ENCODE measurements around the gene TMEM117.

The TMEM117 gene

DNA sequence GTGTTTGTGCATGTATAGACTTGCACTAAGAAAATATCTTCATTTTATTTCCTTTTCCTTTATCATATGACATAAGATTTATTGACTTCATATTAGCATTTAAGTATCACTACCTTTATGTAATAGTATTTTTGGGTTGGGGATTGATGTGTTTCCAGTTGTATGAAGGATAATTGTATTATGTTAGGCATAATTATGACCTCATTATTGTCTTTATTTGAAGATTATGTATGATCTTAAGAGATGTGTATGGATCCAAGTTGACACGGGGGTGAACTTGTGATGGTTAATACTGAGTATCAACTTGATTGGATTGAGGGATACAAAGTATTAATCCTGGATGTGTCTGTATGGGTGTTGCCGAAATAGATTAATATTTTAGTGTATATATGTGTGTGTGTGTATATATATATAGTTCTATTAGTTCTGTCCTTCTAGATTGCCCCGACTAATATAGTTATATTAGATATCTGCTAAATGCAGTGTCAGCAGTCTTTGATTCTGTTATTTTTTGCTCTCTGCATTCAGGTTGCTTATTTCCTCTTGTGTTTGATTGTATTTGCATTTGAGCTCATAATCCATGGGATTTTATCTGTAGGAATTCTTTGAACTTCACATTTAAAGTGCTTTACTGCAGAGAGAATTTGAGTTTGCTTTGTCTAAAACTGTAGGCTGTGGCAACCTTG is 211.0 kb downstream of the TMEM117 start:
- Histone ChIP-seq H3K4me1 (ENCODE audit: insufficient read depth, poor library complexity, severe bottlenecking) (no peaks in the 10 kb centered on the region), H3K27ac (ENCODE audit: poor library complexity, severe bottlenecking) (no peak overlapping the region), H3K4me3 (ENCODE audit: severe bottlenecking) (no peak overlapping the region), H3K36me3 (ENCODE audit: low read depth) (no peaks in the 10 kb centered on the region), H3K27me3 (ENCODE audit: insufficient read depth, poor library complexity, severe bottlenecking) (no peaks in the 10 kb centered on the region), H3K9me3 (ENCODE audit: severe bottlenecking) (no peaks in the 10 kb centered on the region)
- ATAC-seq (ENCODE audit: low read depth) (no peak), DNase-seq (ENCODE audit: low spot score) (no peak)
- TF ChIP-seq, protein P1, sequence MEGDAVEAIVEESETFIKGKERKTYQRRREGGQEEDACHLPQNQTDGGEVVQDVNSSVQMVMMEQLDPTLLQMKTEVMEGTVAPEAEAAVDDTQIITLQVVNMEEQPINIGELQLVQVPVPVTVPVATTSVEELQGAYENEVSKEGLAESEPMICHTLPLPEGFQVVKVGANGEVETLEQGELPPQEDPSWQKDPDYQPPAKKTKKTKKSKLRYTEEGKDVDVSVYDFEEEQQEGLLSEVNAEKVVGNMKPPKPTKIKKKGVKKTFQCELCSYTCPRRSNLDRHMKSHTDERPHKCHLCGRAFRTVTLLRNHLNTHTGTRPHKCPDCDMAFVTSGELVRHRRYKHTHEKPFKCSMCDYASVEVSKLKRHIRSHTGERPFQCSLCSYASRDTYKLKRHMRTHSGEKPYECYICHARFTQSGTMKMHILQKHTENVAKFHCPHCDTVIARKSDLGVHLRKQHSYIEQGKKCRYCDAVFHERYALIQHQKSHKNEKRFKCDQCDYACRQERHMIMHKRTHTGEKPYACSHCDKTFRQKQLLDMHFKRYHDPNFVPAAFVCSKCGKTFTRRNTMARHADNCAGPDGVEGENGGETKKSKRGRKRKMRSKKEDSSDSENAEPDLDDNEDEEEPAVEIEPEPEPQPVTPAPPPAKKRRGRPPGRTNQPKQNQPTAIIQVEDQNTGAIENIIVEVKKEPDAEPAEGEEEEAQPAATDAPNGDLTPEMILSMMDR (IDR thresholded peaks at IDR 0.05; ENCODE audit: poor library complexity, severe bottlenecking), result no peak

DNA sequence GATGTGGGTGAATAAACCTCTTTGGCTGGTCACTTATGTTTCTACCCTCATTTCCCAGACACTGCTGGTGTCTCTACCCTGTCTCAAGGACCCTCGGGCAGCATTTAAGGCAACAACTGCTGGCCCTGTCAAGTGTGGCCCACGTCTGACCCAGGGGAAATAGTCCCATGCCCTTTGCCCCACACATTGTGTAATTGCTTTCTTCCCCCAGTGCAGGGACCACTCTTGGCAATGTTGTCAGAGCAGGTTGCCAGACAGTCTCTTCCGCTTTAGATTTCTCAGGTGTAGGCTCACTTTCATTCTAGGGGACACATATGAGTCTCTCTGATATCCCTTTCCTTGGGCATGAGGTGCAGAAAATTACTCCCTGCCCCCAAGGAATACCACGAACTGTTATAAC is 216.7 kb downstream of the TMEM117 start:
- no peaks in the 10 kb centered on the region for H3K27me3 ChIP-seq (ENCODE audit: insufficient read depth, poor library complexity, severe bottlenecking)
- peaks cover 11% of the 10 kb centered on the region for H3K4me1 ChIP-seq (ENCODE audit: insufficient read depth, poor library complexity, severe bottlenecking)
- H3K9me3 ChIP-seq (ENCODE audit: severe bottlenecking), result no peaks in the 10 kb centered on the region
- no peak overlapping the region for H3K27ac ChIP-seq (ENCODE audit: poor library complexity, severe bottlenecking)
- H3K4me3 ChIP-seq (ENCODE audit: severe bottlenecking), result no peak overlapping the region
- ATAC-seq (ENCODE audit: low read depth) (no peak), DNase-seq (ENCODE audit: low spot score) (no peak)
- TF ChIP-seq, protein P1 (IDR thresholded peaks at IDR 0.05; ENCODE audit: poor library complexity, severe bottlenecking), result no peak
- no peaks in the 10 kb centered on the region for H3K36me3 ChIP-seq (ENCODE audit: low read depth)

DNA sequence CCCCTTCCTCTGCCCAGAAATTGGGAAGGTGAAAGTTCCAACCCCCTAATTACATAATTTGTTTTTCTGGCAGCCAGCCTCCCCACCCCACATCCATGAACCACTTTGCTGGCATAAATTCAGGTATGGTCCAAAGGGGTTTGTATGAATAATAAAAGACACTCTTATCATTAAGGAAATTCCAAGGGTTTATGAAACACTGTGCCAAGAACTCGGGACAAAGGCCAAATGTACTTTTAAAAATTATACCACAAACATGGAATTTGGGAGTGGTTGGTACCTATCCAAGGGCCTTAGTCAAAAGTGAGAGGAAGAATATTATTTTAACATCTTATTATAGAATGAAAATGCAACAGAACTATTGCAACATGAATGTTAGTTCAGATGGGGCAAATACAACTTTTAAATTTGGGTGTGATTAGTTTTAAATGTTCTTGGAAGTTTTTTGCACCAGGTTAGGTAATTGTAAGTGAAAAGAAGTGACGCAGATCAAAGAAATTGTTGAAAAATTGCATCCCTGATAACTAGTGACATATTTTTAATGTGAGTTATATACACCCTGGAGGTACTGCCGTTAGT is 217.8 kb downstream of the TMEM117 start:
- Histone ChIP-seq H3K9me3 (ENCODE audit: severe bottlenecking) (no peaks in the 10 kb centered on the region), H3K4me1 (ENCODE audit: insufficient read depth, poor library complexity, severe bottlenecking) (peaks cover 11% of the 10 kb centered on the region), H3K36me3 (ENCODE audit: low read depth) (no peaks in the 10 kb centered on the region), H3K4me3 (ENCODE audit: severe bottlenecking) (no peak overlapping the region), H3K27ac (ENCODE audit: poor library complexity, severe bottlenecking) (no peak overlapping the region), H3K27me3 (ENCODE audit: insufficient read depth, poor library complexity, severe bottlenecking) (no peaks in the 10 kb centered on the region)
- TF ChIP-seq, protein P1 (IDR thresholded peaks at IDR 0.05; ENCODE audit: poor library complexity, severe bottlenecking), result no peak
- ATAC-seq (ENCODE audit: low read depth) (peak; percentile 45; the same call in 1 of the 3 replicates), DNase-seq (ENCODE audit: low spot score) (no peak)

DNA sequence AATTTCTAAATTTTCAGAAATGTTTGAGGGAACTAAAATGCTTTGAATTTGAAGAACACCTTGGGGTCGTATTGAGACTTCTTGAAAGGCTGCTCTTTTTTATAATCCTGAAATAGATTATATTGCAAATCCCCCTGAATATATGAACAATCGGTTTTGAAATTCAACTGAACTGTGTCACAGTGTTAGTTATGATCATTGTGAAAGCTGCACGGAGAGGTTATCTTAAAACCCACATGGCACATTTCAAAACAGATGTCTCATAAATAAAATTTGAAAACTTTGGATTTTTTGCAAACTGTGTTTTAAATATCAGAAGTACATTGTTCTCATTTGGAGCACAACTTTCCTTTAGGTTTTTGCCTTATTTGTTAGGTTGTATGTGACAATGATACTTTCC is 218.4 kb downstream of the TMEM117 start:
- Histone ChIP-seq H3K9me3 (ENCODE audit: severe bottlenecking) (no peaks in the 10 kb centered on the region), H3K27me3 (ENCODE audit: insufficient read depth, poor library complexity, severe bottlenecking) (no peaks in the 10 kb centered on the region), H3K4me1 (ENCODE audit: insufficient read depth, poor library complexity, severe bottlenecking) (peaks cover 11% of the 10 kb centered on the region), H3K27ac (ENCODE audit: poor library complexity, severe bottlenecking) (no peak overlapping the region), H3K36me3 (ENCODE audit: low read depth) (no peaks in the 10 kb centered on the region), H3K4me3 (ENCODE audit: severe bottlenecking) (no peak overlapping the region)
- TF ChIP-seq, protein P1 (IDR thresholded peaks at IDR 0.05; ENCODE audit: poor library complexity, severe bottlenecking), result no peak
- ATAC-seq (ENCODE audit: low read depth) (no peak), DNase-seq (ENCODE audit: low spot score) (no peak)

DNA sequence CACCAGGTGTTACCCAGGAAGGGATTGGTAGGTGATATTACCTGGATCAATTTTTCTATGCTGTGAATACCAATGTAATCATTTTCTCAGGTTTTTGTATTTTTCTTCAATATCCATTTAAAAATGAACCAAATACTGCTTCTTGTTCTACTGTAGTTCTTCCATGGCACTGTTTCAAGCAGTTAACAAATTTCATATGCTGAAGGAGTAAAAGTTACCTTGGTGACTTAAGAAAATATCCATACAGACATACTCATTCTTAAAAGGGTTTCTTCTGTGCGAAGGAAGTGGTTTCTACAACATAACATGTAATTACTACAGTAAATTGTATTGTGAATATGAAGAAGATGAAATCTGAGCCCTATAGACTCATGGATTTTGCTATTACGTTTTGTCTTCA is 222.5 kb downstream of the TMEM117 start:
- Histone ChIP-seq H3K9me3 (ENCODE audit: severe bottlenecking) (no peaks in the 10 kb centered on the region), H3K36me3 (ENCODE audit: low read depth) (no peaks in the 10 kb centered on the region), H3K27me3 (ENCODE audit: insufficient read depth, poor library complexity, severe bottlenecking) (no peaks in the 10 kb centered on the region), H3K4me3 (ENCODE audit: severe bottlenecking) (no peak overlapping the region), H3K27ac (ENCODE audit: poor library complexity, severe bottlenecking) (no peak overlapping the region), H3K4me1 (ENCODE audit: insufficient read depth, poor library complexity, severe bottlenecking) (peaks cover 8% of the 10 kb centered on the region)
- DNase-seq (ENCODE audit: low spot score) (no peak), ATAC-seq (ENCODE audit: low read depth) (no peak)
- TF ChIP-seq, protein P1 (IDR thresholded peaks at IDR 0.05; ENCODE audit: poor library complexity, severe bottlenecking), result no peak
